ENCODE data around the gene DCLK1. TPM values are rescaled to one million over a fixed set of nuclear protein-coding genes. Genes with fewer than 3 reads are reported as not detected.

The DCLK1 gene
- total RNA-seq, 1 experiment from 2014 or later: not detected

DNA sequence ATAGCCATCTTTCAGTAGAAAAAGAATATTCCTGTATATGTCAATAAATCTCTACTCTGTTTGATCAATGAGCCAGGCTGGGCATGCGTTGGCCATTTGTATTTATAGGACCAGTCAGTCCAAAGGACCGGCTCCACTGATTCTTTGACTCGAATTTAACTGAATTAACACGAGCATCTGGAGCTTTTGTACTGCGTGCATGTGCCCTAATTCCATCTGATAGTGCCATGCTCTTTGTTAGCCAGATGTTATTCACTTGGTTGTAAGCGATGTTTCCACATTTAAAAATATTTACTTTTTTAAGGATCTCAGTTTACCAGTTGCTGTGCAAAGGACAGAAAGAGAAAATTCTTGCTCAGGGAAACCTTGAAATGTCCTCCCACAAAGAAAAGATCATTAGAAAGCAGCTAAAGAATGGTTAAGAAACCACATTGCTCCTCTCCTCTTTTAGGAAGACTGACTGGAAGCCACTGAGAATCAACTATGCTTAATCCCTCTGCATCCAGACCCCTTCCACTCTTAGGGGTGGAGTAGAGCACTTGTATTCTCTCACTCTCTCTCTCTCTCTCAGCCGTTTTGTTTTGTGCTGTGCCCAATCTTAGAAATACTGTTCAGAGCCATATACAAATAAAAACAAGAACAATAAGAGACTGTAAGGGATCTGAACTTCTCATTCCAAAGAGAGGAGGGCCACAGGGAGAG, 165.8 kb downstream of the DCLK1 start:
- H3K27ac ChIP-seq (ENCODE audit: low read length): no peak overlapping the region
- no peaks in the 10 kb centered on the region for H3K36me3 ChIP-seq (ENCODE audit: control insufficient read depth, insufficient read depth, low read length)
- no peaks in the 10 kb centered on the region for H3K9me3 ChIP-seq (ENCODE audit: control insufficient read depth, insufficient read depth, low read depth, low read length)
- intact Hi-C loops (cut with micrococcal nuclease; ENCODE audit: unreplicated experiment) (no loop called here), in situ Hi-C loops (cut with HindIII; ENCODE audit: low pct_unique_long_range_greater_than_20kb, low sequenced_read_pairs) (no loop called here)
- H3K4me3 ChIP-seq (ENCODE audit: low read depth in 2 of 2, low read length in 2 of 2): no peak overlapping the region
- CTCF ChIA-PET: no interaction called here
- no peaks in the 10 kb centered on the region for H3K4me1 ChIP-seq (ENCODE audit: control insufficient read depth, insufficient read depth, low read length)
- POLR2A ChIA-PET: no interaction called here
- ATAC-seq: no peak
- no peaks in the 10 kb centered on the region for H3K27me3 ChIP-seq (ENCODE audit: control insufficient read depth, insufficient read depth, low read length)
- BruUV-seq (replicated peaks): no TSS peak
- no peak for TF ChIP-seq SIN3A (IDR thresholded peaks at IDR 0.05; ENCODE audit: borderline replicate concordance, insufficient read depth, low read depth, low read length)
- TF ChIP-seq, protein P1, sequence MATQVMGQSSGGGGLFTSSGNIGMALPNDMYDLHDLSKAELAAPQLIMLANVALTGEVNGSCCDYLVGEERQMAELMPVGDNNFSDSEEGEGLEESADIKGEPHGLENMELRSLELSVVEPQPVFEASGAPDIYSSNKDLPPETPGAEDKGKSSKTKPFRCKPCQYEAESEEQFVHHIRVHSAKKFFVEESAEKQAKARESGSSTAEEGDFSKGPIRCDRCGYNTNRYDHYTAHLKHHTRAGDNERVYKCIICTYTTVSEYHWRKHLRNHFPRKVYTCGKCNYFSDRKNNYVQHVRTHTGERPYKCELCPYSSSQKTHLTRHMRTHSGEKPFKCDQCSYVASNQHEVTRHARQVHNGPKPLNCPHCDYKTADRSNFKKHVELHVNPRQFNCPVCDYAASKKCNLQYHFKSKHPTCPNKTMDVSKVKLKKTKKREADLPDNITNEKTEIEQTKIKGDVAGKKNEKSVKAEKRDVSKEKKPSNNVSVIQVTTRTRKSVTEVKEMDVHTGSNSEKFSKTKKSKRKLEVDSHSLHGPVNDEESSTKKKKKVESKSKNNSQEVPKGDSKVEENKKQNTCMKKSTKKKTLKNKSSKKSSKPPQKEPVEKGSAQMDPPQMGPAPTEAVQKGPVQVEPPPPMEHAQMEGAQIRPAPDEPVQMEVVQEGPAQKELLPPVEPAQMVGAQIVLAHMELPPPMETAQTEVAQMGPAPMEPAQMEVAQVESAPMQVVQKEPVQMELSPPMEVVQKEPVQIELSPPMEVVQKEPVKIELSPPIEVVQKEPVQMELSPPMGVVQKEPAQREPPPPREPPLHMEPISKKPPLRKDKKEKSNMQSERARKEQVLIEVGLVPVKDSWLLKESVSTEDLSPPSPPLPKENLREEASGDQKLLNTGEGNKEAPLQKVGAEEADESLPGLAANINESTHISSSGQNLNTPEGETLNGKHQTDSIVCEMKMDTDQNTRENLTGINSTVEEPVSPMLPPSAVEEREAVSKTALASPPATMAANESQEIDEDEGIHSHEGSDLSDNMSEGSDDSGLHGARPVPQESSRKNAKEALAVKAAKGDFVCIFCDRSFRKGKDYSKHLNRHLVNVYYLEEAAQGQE (IDR thresholded peaks at IDR 0.05; ENCODE audit: insufficient read depth in 1 of 2, low read depth in 2 of 2, low read length in 1 of 2): no peak
- no peak for TF ChIP-seq POLR2AphosphoS5 (IDR thresholded peaks at IDR 0.05; ENCODE audit: low read depth, low read length)
- TF ChIP-seq, protein P2, sequence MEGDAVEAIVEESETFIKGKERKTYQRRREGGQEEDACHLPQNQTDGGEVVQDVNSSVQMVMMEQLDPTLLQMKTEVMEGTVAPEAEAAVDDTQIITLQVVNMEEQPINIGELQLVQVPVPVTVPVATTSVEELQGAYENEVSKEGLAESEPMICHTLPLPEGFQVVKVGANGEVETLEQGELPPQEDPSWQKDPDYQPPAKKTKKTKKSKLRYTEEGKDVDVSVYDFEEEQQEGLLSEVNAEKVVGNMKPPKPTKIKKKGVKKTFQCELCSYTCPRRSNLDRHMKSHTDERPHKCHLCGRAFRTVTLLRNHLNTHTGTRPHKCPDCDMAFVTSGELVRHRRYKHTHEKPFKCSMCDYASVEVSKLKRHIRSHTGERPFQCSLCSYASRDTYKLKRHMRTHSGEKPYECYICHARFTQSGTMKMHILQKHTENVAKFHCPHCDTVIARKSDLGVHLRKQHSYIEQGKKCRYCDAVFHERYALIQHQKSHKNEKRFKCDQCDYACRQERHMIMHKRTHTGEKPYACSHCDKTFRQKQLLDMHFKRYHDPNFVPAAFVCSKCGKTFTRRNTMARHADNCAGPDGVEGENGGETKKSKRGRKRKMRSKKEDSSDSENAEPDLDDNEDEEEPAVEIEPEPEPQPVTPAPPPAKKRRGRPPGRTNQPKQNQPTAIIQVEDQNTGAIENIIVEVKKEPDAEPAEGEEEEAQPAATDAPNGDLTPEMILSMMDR (IDR thresholded peaks at IDR 0.05): no peak
- TF ChIP-seq TCF7L2 (IDR thresholded peaks at IDR 0.05; ENCODE audit: low read depth, low read length): no peak
- DNase-seq (ENCODE audit: low read depth, low spot score): no peak

DNA sequence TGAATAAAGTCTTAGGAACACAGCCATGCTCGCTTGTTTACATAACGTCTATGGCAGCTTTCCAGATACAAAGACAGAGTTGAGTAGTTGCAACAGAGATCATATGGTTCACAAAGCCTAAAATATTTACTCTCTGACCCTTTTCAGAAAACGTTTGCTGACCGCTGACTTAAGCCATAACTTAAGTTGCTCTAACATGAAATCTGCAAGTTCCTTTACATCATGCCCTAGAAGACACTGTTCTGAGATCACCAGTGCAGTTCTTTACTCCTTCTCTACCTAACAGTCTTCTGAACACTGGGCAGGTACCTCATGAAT, 166.4 kb downstream of the DCLK1 start:
- TF ChIP-seq, protein P2 (IDR thresholded peaks at IDR 0.05): no peak
- TF ChIP-seq TCF7L2 (IDR thresholded peaks at IDR 0.05; ENCODE audit: low read depth, low read length) (no peak), SIN3A (IDR thresholded peaks at IDR 0.05; ENCODE audit: borderline replicate concordance, insufficient read depth, low read depth, low read length) (no peak), POLR2AphosphoS5 (IDR thresholded peaks at IDR 0.05; ENCODE audit: low read depth, low read length) (no peak)
- TF ChIP-seq, protein P1 (IDR thresholded peaks at IDR 0.05; ENCODE audit: insufficient read depth in 1 of 2, low read depth in 2 of 2, low read length in 1 of 2): no peak
- CTCF ChIA-PET: no interaction called here
- intact Hi-C loops (cut with micrococcal nuclease; ENCODE audit: unreplicated experiment) (no loop called here), in situ Hi-C loops (cut with HindIII; ENCODE audit: low pct_unique_long_range_greater_than_20kb, low sequenced_read_pairs) (no loop called here)
- Histone ChIP-seq H3K4me3 (ENCODE audit: low read depth in 2 of 2, low read length in 2 of 2) (no peak overlapping the region), H3K36me3 (ENCODE audit: control insufficient read depth, insufficient read depth, low read length) (no peaks in the 10 kb centered on the region), H3K27me3 (ENCODE audit: control insufficient read depth, insufficient read depth, low read length) (no peaks in the 10 kb centered on the region), H3K9me3 (ENCODE audit: control insufficient read depth, insufficient read depth, low read depth, low read length) (no peaks in the 10 kb centered on the region), H3K4me1 (ENCODE audit: control insufficient read depth, insufficient read depth, low read length) (no peaks in the 10 kb centered on the region), H3K27ac (ENCODE audit: low read length) (no peak overlapping the region)
- BruUV-seq (replicated peaks): no TSS peak
- no peak for ATAC-seq
- POLR2A ChIA-PET: no interaction called here
- DNase-seq (ENCODE audit: low read depth, low spot score): no peak
